AG20443 (cell line): Measurements from ENCODE around the gene PRELID1.

Experiments
- DNase-seq: peaks from one replicate; pipeline ENCODE4 v3.0.0; 2012; ENCODE audit warnings: low spot score, mixed read lengths

Gene PRELID1

DNA sequence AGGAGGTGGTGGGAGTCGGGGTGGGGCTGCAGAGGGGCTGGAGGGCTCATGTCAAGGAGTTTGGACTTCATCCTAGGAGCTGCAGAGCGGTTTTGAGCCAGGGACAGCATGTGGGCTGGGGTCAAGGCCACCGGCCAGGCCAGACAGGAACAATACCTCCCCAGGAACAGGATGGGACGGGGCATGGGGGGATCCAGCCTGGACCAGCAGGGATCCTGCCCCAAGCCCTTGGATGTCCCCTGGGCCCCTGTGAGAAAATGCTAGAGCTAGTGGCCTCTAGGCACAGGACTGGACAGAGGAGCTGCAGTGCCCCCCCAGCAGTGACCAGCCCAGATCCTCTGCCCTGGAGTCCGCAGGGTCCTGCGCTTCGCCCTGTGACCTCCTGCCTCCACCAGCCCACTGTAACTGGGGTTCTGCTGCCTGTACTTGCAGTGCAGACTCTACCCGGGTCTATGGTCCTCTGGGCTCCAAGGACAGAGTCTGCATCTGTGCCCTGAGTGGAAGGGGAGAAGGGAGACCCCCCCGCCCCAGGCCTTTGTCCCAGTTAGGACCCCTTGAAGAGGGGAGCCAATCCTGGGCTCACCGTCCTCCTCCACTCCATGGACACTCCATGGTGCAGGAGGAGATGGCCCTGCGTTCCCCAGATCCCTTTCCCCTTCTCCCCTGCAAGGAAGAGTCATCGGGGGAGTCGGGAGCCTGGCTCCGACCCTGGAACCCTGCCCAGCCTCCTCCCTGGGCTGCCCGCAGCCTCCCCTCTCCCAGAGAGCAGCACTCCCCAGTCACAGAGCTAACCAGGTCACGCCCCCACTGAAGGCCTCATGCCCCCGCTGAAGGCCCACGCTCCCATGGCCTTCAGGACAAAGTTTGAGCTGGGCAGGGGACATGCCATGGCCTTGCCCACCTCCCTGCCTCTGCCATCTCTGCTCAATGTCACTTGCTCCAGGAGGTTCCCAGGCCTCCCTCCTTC is 11.1 kb downstream of the PRELID1 start:
- no peak for DNase-seq

- no peak for DNase-seq
Observed at GRCh38 chr5:177315411-177315810, 11.8 kb downstream of the PRELID1 start.

DNA sequence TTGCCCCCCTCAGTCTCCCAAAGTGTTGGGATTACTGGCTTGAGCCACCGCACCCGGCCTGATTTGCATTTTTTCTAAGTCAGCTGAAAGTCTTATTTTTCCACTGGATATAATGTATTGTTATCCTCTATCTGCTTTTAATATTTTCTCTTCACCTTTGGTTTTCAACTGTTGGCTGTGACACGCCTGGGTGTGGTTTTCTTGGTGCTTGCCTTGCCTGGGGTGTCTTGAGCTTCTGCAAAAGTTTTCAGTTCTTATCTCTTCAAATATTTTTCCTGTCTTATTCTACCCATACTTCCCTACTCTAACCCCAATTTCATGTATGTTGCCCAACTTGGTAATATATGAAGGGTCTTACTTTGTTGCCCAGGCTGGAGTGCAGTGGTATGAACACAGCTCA is 12.4 kb downstream of the PRELID1 start:
- no peak for DNase-seq

GRCh38 chr5:177317959-177318377 is 14.4 kb downstream of the PRELID1 start:
- DNase-seq, result peak; percentile 84

DNA sequence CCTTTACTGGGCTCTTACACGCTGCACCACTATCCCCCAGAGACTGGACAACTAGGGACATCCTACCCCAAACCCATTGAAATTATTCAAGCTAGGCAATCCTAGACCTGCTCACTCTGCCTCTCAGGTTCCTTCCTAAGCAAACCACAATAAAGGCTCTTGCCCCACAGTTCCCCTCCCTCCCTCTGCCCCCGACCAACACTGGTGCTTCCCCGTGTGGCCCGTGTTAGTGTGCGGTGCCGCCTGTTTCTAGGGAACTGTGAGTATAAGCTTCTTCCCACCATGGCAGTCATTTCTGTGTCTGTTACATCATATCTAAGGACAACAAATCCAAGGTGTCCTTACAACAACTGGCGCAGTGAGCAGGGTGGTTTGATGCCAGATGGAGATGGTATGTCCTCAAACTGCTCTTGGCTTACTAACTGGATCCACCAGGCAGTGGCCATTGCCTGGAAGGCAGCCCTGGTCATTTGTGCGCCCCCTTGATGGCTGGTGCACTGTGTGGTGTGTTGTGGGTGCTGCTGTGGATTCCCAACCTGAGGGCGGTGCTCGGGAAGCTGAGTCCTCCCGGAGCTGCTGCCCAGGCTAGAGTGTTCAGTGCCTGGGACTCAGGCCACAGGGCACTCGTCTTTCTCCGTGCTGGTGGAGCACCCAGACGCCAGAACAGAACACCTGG is 16.5 kb downstream of the PRELID1 start:
- DNase-seq, result no peak

- no peak for DNase-seq
Observed at GRCh38 chr5:177320879-177321278, 17.3 kb downstream of the PRELID1 start.

DNA sequence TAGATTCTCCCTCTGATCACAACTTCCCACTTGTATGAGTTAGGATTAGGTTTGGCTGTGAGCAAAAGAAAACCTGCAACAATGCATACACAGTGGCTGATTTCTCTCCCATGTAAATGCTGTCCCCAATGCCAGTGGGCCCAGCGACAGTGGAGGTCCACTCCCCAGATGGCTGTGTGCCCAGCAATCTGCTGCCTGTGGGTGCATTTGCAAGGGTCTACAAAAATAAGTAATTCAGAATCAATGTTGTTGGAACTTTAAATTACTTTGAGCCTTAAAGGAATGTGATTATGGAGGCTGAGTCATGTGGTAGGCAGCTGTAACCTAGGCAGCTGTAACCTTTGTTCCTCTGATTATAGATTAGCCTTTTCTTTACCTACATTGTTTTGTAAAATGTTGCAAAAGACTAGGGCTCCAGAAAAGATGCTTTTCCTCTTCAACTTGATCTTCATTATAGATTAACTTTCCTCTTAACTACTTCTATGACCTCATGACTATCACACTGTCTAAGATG is 22.3 kb downstream of the PRELID1 start:
- no peak for DNase-seq

DNA sequence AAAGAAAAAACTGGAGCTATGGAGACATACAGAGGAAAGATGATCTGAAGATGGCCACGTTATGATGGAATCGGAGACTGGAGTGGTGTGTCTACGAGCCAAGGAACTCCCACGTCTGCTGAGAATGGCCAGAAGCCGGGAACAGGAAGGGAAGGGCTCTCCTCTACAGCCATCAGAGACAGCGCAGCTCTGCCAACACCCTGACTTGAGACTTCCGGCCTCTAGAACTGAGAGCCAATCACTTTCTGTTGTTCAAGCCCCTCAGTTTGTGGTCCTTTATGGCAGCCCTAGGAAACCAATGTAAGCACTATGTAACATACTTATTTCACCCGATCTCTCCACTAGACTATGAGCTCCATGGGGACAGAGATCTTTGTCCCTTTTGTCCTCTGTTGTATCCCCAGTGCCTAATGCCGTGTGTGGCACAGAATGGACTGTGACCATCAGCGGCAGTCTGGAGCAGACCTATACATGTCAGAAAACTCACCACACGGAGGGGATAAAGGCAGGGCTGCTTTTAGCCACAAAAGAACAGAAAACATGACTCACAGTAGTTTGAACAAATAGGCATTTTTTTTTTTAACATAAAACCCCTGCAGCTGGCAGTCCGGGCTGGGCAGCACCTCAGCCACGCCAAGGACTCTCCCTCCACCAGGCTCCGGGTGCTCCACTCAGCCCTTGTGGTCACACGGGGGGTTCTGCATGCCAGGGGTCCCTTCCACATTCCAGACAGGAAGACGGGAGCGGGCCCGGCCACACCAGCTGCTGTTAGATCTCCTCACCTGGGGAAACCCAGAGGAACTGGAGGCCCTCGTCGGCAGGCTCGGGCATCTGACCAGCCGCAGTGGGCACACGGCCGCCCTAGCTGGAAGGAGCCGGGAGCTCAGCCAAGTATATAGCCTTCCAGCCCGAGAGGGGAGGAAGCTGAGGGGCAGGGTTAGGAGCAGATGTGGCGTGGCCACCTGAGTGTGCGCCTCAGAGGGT is 24.2 kb downstream of the PRELID1 start:
- DNase-seq, result peak; percentile 63

GRCh38 chr5:177328545-177329231 is 25.1 kb downstream of the PRELID1 start:
- no peak for DNase-seq

GRCh38 chr5:177329883-177330282 is 26.3 kb downstream of the PRELID1 start:
- DNase-seq, result no peak

DNA sequence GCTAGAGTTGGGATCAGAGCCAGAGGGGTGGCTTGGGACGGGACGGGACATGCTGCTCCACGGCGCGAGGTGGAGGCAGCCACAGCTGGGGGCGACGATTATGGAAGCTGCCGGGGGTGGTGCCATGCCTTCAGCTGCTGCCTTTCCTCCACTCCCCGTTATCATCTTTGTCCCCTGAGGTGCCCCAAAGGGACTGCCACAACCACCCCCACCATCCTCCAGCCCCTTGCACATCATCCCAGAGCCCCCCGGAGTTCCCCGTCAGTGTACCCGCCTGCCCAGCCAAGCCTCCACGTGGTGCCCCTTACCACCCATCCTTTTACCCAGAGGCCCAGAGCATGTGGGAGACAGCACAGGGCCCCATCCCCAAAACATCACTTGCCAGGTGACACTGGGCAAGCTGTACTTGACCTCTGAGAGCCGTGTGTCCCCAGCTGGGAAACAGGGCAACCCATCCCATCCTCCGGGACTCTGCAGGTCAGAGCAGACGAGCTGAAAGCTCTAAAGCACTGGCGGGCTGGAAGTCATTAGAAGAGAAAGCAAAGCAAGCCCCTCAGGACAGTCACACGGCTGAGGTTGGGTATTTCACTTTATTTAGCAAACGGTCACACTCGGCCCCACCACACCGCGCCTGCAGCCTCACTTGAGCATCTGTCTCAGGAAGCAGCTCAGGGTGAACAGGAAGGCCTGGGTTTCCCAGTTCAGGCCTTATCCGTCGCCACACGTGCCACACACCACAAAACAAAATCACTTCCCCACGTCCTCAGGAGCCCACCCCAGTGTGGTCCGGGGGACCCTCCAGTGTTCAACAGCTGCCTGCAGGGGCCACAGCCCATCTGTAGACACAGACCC is 27.6 kb downstream of the PRELID1 start:
- no peak for DNase-seq

GRCh38 chr5:177332031-177332895 is 28.7 kb downstream of the PRELID1 start:
- no peak for DNase-seq

GRCh38 chr5:177332896-177333260 is 29.3 kb downstream of the PRELID1 start:
- no peak for DNase-seq

DNA sequence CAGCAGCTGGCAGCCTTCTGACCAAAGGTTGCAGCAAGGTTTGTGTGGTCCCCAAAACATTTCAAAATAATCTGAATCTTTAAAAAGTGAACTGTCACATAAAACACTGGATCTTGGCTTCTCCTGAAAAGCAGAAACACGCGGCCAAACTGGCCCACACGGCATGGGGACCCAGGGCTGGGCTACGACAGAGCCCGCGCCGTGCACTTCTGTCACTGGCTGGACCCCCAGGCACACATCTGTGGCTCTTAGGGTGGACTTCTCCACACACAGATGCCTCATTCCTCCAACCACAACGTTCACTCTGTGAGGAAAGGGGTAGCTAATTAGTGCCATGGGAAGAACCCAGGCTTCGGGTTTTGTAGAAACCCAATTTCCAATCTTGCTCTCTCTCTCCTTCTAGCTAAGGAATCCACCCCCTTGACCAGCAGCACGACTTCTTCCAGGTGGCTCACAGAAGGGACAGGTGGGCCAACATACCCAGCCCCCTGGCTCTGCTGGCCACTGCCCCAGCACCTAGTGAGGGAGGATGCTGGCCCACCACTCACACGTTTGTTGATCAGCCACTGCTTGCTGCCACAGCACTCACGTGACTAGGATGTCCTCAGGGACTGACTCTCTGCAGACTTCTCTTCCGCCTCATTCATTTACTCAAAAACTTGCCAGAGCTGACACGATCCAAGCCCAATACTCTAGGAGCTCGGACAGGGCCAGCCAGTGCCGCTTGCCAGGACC is 30.0 kb downstream of the PRELID1 start:
- DNase-seq, result no peak

- no peak for DNase-seq
Observed at GRCh38 chr5:177334155-177334551, 30.6 kb downstream of the PRELID1 start.

- DNase-seq, result no peak
Observed at GRCh38 chr5:177334781-177335700, 31.4 kb downstream of the PRELID1 start.

GRCh38 chr5:177335701-177336065 is 32.1 kb downstream of the PRELID1 start:
- no peak for DNase-seq

DNA sequence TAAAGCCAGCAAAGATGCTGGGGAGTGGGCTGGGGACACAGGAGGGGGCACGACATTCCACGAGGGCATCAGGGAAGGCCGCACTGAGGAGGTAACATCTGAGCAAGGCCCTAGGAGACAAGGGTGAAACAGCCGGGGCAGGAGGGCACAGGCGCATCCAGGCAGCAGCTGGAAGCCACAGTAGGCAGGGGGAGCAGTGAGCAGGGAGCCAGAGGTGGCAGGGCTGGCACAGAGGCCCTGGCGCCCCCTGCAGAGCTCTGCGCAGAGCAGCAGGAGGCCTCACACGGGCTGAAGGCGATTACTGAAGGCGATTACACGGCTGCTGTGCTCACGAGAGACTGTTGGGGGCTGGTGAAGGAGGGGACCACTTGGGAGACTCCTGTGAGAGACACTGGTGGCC is 32.5 kb downstream of the PRELID1 start:
- no peak for DNase-seq
